GM12878 (cell line): ENCODE results near the gene FBXL7. TPM values are rescaled to one million over a fixed set of nuclear protein-coding genes. Genes with fewer than 3 reads are reported as not detected.

ENCODE experiments used
- ATAC-seq: fragments of 200-7000 bp; cut with Tn5 transposase; 3 replicates; pipeline ENCODE4 v1.9.1; 2020; ENCODE audit warnings: mild to moderate bottlenecking, moderate library complexity
- BruUV-seq: library from RNA; stranded (reverse); fragments of 400-500 nt; replicated peaks from 2 replicates; lab custom pipeline; 2021; lab: Mats Ljungman, UMichigan
- CTCF ChIA-PET: fragments of 300-600 bp; sonication (Branson Sonifier 250); formaldehyde crosslinking; extraction: SDS; loops from one replicate; lab custom pipeline; 2021; ENCODE audit warnings: inconsistent platforms; lab: Yijun Ruan, JAX
- POLR2A ChIA-PET: fragments of 350-600 bp; formaldehyde crosslinking; extraction: SDS; loops from one replicate; lab custom pipeline; 2021; ENCODE audit warnings: inconsistent platforms; lab: Charles Lee
- RAD21 ChIA-PET: fragments of 300-600 bp; sonication (Branson Sonifier 250); formaldehyde crosslinking; loops from one replicate; lab custom pipeline; 2023; ENCODE audit warnings: antibody characterized with exemption; ENCODE audit not compliant: unreplicated experiment; lab: Charles Lee
- SMC1A ChIA-PET: fragments of 300-600 bp; sonication (Branson Sonifier 250); formaldehyde crosslinking; loops from one replicate; lab custom pipeline; 2023; ENCODE audit not compliant: unreplicated experiment, uncharacterized antibody; lab: Charles Lee
- DNase-seq: peaks from one replicate; pipeline ENCODE4 v3.0.0-alpha.2; 2011; ENCODE audit warnings: low read depth, low spot score
- FAIRE-seq: peaks from 3 replicates; lab custom pipeline; 2011; peaks lifted over from hg19 to GRCh38; lab: Jason Lieb, UNC
- H2AFZ ChIP-seq: 2 replicates; pipeline ENCODE4 v1.6.0; 2011; ENCODE audit warnings: low read depth, low read length, control low read depth; ENCODE audit not compliant: control insufficient read depth
- H3K27ac ChIP-seq: 2 replicates; pipeline ENCODE4 v1.5.1; 2011; ENCODE audit warnings: control low read depth; ENCODE audit not compliant: control insufficient read depth, insufficient read depth
- H3K27me3 ChIP-seq, 2 experiments: replicated peaks in 1 of 2; 2 replicates each; pipeline versions ENCODE4 v1.6.0 to v1.6.1; 2011; ENCODE audit warnings: low read length in 1 of 2; ENCODE audit not compliant: control insufficient read depth in 2 of 2, insufficient read depth in 2 of 2
- H3K36me3 ChIP-seq, 2 experiments: 2 replicates each; pipeline ENCODE4 v1.5.1; 2011; ENCODE audit warnings: low read length in 1 of 2; ENCODE audit not compliant: control insufficient read depth in 2 of 2, insufficient read depth in 2 of 2
- H3K4me1 ChIP-seq: 2 replicates; pipeline ENCODE4 v1.6.1; 2011; ENCODE audit warnings: mild to moderate bottlenecking, low read length, moderate library complexity, mixed read lengths; ENCODE audit not compliant: control insufficient read depth, insufficient read depth
- H3K4me2 ChIP-seq: 2 replicates; pipeline ENCODE4 v1.6.0; 2011; ENCODE audit warnings: control low read depth; ENCODE audit not compliant: control insufficient read depth, insufficient read depth
- H3K4me3 ChIP-seq: fragments of 200-600 bp; sonication (generic); 2 replicates; pipeline ENCODE4 v1.5.1; 2016
- H3K79me2 ChIP-seq: 2 replicates; pipeline ENCODE4 v1.6.0; 2011; ENCODE audit warnings: low read length; ENCODE audit not compliant: control insufficient read depth, insufficient read depth
- H3K9ac ChIP-seq: 2 replicates; pipeline ENCODE4 v1.8.0; 2011; ENCODE audit warnings: low read length, control low read depth, mixed read lengths; ENCODE audit not compliant: control insufficient read depth, insufficient read depth
- H3K9me3 ChIP-seq: replicated peaks from 3 replicates; pipeline ENCODE4 v1.5.1; 2011; ENCODE audit warnings: mild to moderate bottlenecking, low read length; ENCODE audit not compliant: control insufficient read depth, insufficient read depth
- H4K20me1 ChIP-seq: 2 replicates; pipeline ENCODE4 v1.6.0; 2011; ENCODE audit not compliant: control insufficient read depth, insufficient read depth
- ATF3 ChIP-seq: IDR thresholded peaks from 2 replicates; pipeline ENCODE4 v1.6.1; 2011; ENCODE audit warnings: low read depth, mild to moderate bottlenecking, low read length, moderate library complexity, borderline replicate concordance; ENCODE audit errors: extremely low read depth
- BACH1 ChIP-seq: fragments of 450-650 bp; IDR thresholded peaks from 2 replicates; pipeline ENCODE4 v1.6.1; 2017; ENCODE audit warnings: mild to moderate bottlenecking, borderline replicate concordance
- BMI1 ChIP-seq: fragments of 450-650 bp; IDR thresholded peaks from 2 replicates; pipeline ENCODE4 v1.6.1; 2016; ENCODE audit warnings: mild to moderate bottlenecking, moderate library complexity, borderline replicate concordance
- EED ChIP-seq: sonication (generic); IDR thresholded peaks from 2 replicates; pipeline ENCODE4 v1.6.1; 2016; ENCODE audit warnings: antibody characterized with exemption, low read depth
- KAT2A ChIP-seq: conservative IDR thresholded peaks from 2 replicates; pipeline ENCODE4 v1.6.1; 2011; ENCODE audit warnings: low read depth, low read length; ENCODE audit not compliant: control insufficient read depth
- MEF2A ChIP-seq: IDR thresholded peaks from 2 replicates; pipeline ENCODE4 v1.6.1; 2011; ENCODE audit warnings: low read depth, mild to moderate bottlenecking, low read length, moderate library complexity; ENCODE audit not compliant: insufficient read depth
- NFYA ChIP-seq: IDR thresholded peaks from 2 replicates; pipeline ENCODE4 v1.6.1; 2011; ENCODE audit warnings: low read depth, mild to moderate bottlenecking, low read length, improper control_type of control experiment, borderline replicate concordance
- RUNX3 ChIP-seq: IDR thresholded peaks from 2 replicates; pipeline ENCODE4 v1.6.1; 2012; ENCODE audit warnings: low read length, inconsistent platforms
- SPI1 ChIP-seq: IDR thresholded peaks from 2 replicates; pipeline ENCODE4 v1.6.1; 2011; ENCODE audit warnings: low read depth, mild to moderate bottlenecking, low read length, moderate library complexity, borderline replicate concordance; ENCODE audit not compliant: insufficient read depth
- SUZ12 ChIP-seq: fragments of 200-600 bp; sonication (generic); IDR thresholded peaks from one replicate; pipeline ENCODE4 v1.6.1; 2018; ENCODE audit warnings: antibody characterized with exemption, mild to moderate bottlenecking; ENCODE audit not compliant: unreplicated experiment
- YY1 ChIP-seq: IDR thresholded peaks from 2 replicates; pipeline ENCODE4 v1.6.1; 2011; ENCODE audit warnings: low read depth, mild to moderate bottlenecking, low read length
- WGBS: methylation state at CpG from one replicate; pipeline ENCODE4 v1.1.6; 2016; ENCODE audit warnings: low lambda C conversion rate; ENCODE audit not compliant: insufficient replicate concordance, insufficient coverage; ENCODE audit errors: missing lambda C conversion rate; 5-methylcytosine and 5-hydroxymethylcytosine counted together
- in situ Hi-C: fragments of 300-500 bp; cut with MboI; formaldehyde crosslinking; loops from 9 replicates; pipeline ENCODE4 v1.14.3; 2018; ENCODE audit warnings: mixed read lengths
- intact Hi-C: fragments of 100-400 bp; cut with micrococcal nuclease; formaldehyde crosslinking; loops from one replicate; pipeline ENCODE4 v1.14.2; 2022; ENCODE audit not compliant: unreplicated experiment
- polyA plus RNA-seq, 11 experiments: library from polyadenylated mRNA; depleted of rRNA in 4 of 11; unstranded in 6 of 11; stranded (reverse) in 5 of 11; fragments of >200 nt; fragmentation: Nextera tagmentation in 4 of 11; fragmentation: Illumina TruSeq in 1 of 11; extraction: Ambion mirVana in 4 of 11; extraction: Trizol in 1 of 11; gene quantifications; 1 replicate in 1 of 11; 2 replicates in 10 of 11; pipeline versions ENCODE4 v1.2.1 to v1.2.3, GENCODE V29; 2011 to 2016; ENCODE audit warnings: inconsistent platforms in 2 of 11, missing spikeins in 2 of 11, low read depth in 1 of 11
- total RNA-seq, 4 experiments: library from RNA; depleted of rRNA in 3 of 4; stranded (reverse); fragments of >200 nt in 3 of 4; fragmentation: Illumina TruSeq in 1 of 4; extraction: Trizol in 1 of 4; gene quantifications; 2 replicates each; pipeline versions ENCODE4 v1.2.1 to v1.2.3, GENCODE V29; 2013 to 2021
- TF ChIP-seq, protein P1 (sequence below): IDR thresholded peaks from 2 replicates; pipeline ENCODE4 v1.6.1; 2012; ENCODE audit warnings: low read depth, low read length, improper control_type of control experiment
- TF ChIP-seq, protein P2 (sequence below): IDR thresholded peaks from 2 replicates; pipeline ENCODE4 v1.6.1; 2012; ENCODE audit warnings: mild to moderate bottlenecking, low read depth, low read length

Gene FBXL7
- total and polyA plus RNA-seq, 10 of the 15 experiments (the other 5 are each of a cell fraction or from before 2014, with no cell fraction given): 0.03 to 0.44 (median 0.16) TPM

- intact Hi-C loops: no loop called here
- BruUV-seq: no TSS peak
- in situ Hi-C loops: no loop called here
- ChIA-PET POLR2A (no interaction called here), SMC1A (no interaction called here), RAD21 (interaction anchor here (0.6 kb wide), 1 partner anchor 310 kb away, joined by 3 read pairs; no protein-coding TSS in a partner anchor), CTCF (no interaction called here)
- H3K4me1 ChIP-seq: no peaks in the 10 kb centered on the region
- no peak overlapping the region for H3K9ac ChIP-seq
- H3K36me3 ChIP-seq: no peaks in the 10 kb centered on the region
- no peak overlapping the region for H3K4me3 ChIP-seq
- H4K20me1 ChIP-seq: no peaks in the 10 kb centered on the region
- no peak overlapping the region for H3K27ac ChIP-seq
- DNase-seq (no peak), ATAC-seq (no peak), FAIRE-seq (no peak)
- no peaks in the 10 kb centered on the region for H3K9me3 ChIP-seq
- H3K4me2 ChIP-seq: no peak overlapping the region
- TF ChIP-seq ATF3 (no peak), BACH1 (no peak)
- H3K79me2 ChIP-seq: no peaks in the 10 kb centered on the region
- no peak overlapping the region for H2AFZ ChIP-seq
- WGBS: 31% methylated on average over 3 of the region's 3 CpGs
- H3K27me3 ChIP-seq: no peaks in the 10 kb centered on the region
Measured at GRCh38 chr5:15510831-15511230, 10.9 kb downstream of the FBXL7 start.

GRCh38 chr5:15513431-15513830, 13.5 kb downstream of the FBXL7 start:
- Histone ChIP-seq H3K79me2 (no peaks in the 10 kb centered on the region), H4K20me1 (no peaks in the 10 kb centered on the region), H3K9me3 (no peaks in the 10 kb centered on the region), H3K27me3 (no peaks in the 10 kb centered on the region), H3K27ac (no peak overlapping the region), H3K9ac (no peak overlapping the region), H3K4me3 (no peak overlapping the region), H2AFZ (no peak overlapping the region), H3K4me2 (no peak overlapping the region), H3K4me1 (no peaks in the 10 kb centered on the region), H3K36me3 (no peaks in the 10 kb centered on the region)
- intact Hi-C loops (no loop called here), in situ Hi-C loops (no loop called here)
- no peak for ATAC-seq
- RAD21 ChIA-PET: no interaction called here
- no peak for DNase-seq
- CTCF ChIA-PET: interaction anchor here (0.6 kb wide), 2 partner anchors 14 to 1129 kb away, joined by 3 read pairs; no protein-coding TSS in a partner anchor
- SMC1A ChIA-PET: no interaction called here
- no peak for FAIRE-seq
- POLR2A ChIA-PET: no interaction called here
- WGBS: 0% methylated on average over 2 of the region's 2 CpGs
- BruUV-seq: no TSS peak
- no peak for TF ChIP-seq EED
- no peak for TF ChIP-seq MEF2A
- no peak for TF ChIP-seq BACH1
- no peak for TF ChIP-seq BMI1
- no peak for TF ChIP-seq RUNX3
- TF ChIP-seq, protein P1, sequence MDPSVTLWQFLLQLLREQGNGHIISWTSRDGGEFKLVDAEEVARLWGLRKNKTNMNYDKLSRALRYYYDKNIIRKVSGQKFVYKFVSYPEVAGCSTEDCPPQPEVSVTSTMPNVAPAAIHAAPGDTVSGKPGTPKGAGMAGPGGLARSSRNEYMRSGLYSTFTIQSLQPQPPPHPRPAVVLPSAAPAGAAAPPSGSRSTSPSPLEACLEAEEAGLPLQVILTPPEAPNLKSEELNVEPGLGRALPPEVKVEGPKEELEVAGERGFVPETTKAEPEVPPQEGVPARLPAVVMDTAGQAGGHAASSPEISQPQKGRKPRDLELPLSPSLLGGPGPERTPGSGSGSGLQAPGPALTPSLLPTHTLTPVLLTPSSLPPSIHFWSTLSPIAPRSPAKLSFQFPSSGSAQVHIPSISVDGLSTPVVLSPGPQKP: no peak
- TF ChIP-seq SPI1: no peak
- no peak for TF ChIP-seq KAT2A
- TF ChIP-seq, protein P2, sequence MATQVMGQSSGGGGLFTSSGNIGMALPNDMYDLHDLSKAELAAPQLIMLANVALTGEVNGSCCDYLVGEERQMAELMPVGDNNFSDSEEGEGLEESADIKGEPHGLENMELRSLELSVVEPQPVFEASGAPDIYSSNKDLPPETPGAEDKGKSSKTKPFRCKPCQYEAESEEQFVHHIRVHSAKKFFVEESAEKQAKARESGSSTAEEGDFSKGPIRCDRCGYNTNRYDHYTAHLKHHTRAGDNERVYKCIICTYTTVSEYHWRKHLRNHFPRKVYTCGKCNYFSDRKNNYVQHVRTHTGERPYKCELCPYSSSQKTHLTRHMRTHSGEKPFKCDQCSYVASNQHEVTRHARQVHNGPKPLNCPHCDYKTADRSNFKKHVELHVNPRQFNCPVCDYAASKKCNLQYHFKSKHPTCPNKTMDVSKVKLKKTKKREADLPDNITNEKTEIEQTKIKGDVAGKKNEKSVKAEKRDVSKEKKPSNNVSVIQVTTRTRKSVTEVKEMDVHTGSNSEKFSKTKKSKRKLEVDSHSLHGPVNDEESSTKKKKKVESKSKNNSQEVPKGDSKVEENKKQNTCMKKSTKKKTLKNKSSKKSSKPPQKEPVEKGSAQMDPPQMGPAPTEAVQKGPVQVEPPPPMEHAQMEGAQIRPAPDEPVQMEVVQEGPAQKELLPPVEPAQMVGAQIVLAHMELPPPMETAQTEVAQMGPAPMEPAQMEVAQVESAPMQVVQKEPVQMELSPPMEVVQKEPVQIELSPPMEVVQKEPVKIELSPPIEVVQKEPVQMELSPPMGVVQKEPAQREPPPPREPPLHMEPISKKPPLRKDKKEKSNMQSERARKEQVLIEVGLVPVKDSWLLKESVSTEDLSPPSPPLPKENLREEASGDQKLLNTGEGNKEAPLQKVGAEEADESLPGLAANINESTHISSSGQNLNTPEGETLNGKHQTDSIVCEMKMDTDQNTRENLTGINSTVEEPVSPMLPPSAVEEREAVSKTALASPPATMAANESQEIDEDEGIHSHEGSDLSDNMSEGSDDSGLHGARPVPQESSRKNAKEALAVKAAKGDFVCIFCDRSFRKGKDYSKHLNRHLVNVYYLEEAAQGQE: no peak
- TF ChIP-seq SUZ12: no peak
- TF ChIP-seq NFYA: no peak
- TF ChIP-seq YY1: no peak
